ENCODE measurements around the gene PUSL1. TPM values are rescaled to one million over a fixed set of nuclear protein-coding genes. Genes with fewer than 3 reads are reported as not detected.

The PUSL1 gene
- total and polyA plus RNA-seq, 2 donors, result 10.0 to 12.5 TPM

- no peak for DNase-seq (ENCODE audit: low read depth in 6 of 9, low spot score in 9 of 9)
- Histone ChIP-seq H3K4me1 (ENCODE audit: control insufficient read depth in 2 of 2, insufficient read depth in 2 of 2, low read length in 2 of 2) (peaks cover 23 to 39% of the 10 kb centered on the region in 2 donors), H3K9me3 (ENCODE audit: control insufficient read depth in 2 of 2, insufficient read depth in 1 of 2, low read length in 1 of 2) (no peaks in the 10 kb centered on the region), H3K27me3 (ENCODE audit: control insufficient read depth in 2 of 2, insufficient read depth in 1 of 2, low read length in 1 of 2) (no peaks in the 10 kb centered on the region), H3K4me3 (ENCODE audit: low read length in 2 of 2) (peak overlapping the region; percentile 63 to 95), H3K27ac (ENCODE audit: low read depth in 1 of 2, low read length in 1 of 2) (peak overlapping the region; percentile 26 to 76), H3K36me3 (ENCODE audit: control insufficient read depth in 2 of 2, insufficient read depth in 2 of 2, low read length in 1 of 2) (peaks cover 4 to 15% of the 10 kb centered on the region in 2 donors)
- WGBS, result 40% methylated on average over 31 of the region's 31 CpGs
Observed at GRCh38 chr1:1274299-1274930, 34.0 kb upstream of the PUSL1 start.

- Histone ChIP-seq H3K4me3 (ENCODE audit: low read length in 2 of 2) (no peak overlapping the region), H3K4me1 (ENCODE audit: control insufficient read depth in 2 of 2, insufficient read depth in 2 of 2, low read length in 2 of 2) (peaks cover 23 to 39% of the 10 kb centered on the region in 2 donors), H3K27me3 (ENCODE audit: control insufficient read depth in 2 of 2, insufficient read depth in 1 of 2, low read length in 1 of 2) (no peaks in the 10 kb centered on the region), H3K27ac (ENCODE audit: low read depth in 1 of 2, low read length in 1 of 2) (peak overlapping the region in 1 of 2 donors; percentile 23), H3K36me3 (ENCODE audit: control insufficient read depth in 2 of 2, insufficient read depth in 2 of 2, low read length in 1 of 2) (peaks cover 4 to 11% of the 10 kb centered on the region in 2 donors), H3K9me3 (ENCODE audit: control insufficient read depth in 2 of 2, insufficient read depth in 1 of 2, low read length in 1 of 2) (no peaks in the 10 kb centered on the region)
- peak in 4 of 9 donors; percentile 35 to 63 (median 50) for DNase-seq (ENCODE audit: low read depth in 6 of 9, low spot score in 9 of 9)
- 87% methylated on average over 15 of the region's 15 CpGs for WGBS
Observed at GRCh38 chr1:1274931-1275431, 33.4 kb upstream of the PUSL1 start.

- no peak for DNase-seq (ENCODE audit: low read depth in 6 of 9, low spot score in 9 of 9)
- Histone ChIP-seq H3K4me3 (ENCODE audit: low read length in 2 of 2) (no peak overlapping the region), H3K36me3 (ENCODE audit: control insufficient read depth in 2 of 2, insufficient read depth in 2 of 2, low read length in 1 of 2) (peaks cover 4 to 7% of the 10 kb centered on the region in 2 donors), H3K27ac (ENCODE audit: low read depth in 1 of 2, low read length in 1 of 2) (no peak overlapping the region), H3K9me3 (ENCODE audit: control insufficient read depth in 2 of 2, insufficient read depth in 1 of 2, low read length in 1 of 2) (no peaks in the 10 kb centered on the region), H3K4me1 (ENCODE audit: control insufficient read depth in 2 of 2, insufficient read depth in 2 of 2, low read length in 2 of 2) (peaks cover 20 to 35% of the 10 kb centered on the region in 2 donors), H3K27me3 (ENCODE audit: control insufficient read depth in 2 of 2, insufficient read depth in 1 of 2, low read length in 1 of 2) (no peaks in the 10 kb centered on the region)
- WGBS, result 95% methylated on average over 9 of the region's 9 CpGs
Observed at GRCh38 chr1:1275836-1276235, 32.6 kb upstream of the PUSL1 start.

GRCh38 chr1:1278620-1279019, 29.8 kb upstream of the PUSL1 start:
- Histone ChIP-seq H3K9me3 (ENCODE audit: control insufficient read depth in 2 of 2, insufficient read depth in 1 of 2, low read length in 1 of 2) (no peaks in the 10 kb centered on the region), H3K27me3 (ENCODE audit: control insufficient read depth in 2 of 2, insufficient read depth in 1 of 2, low read length in 1 of 2) (no peaks in the 10 kb centered on the region), H3K36me3 (ENCODE audit: control insufficient read depth in 2 of 2, insufficient read depth in 2 of 2, low read length in 1 of 2) (no peaks in the 10 kb centered on the region), H3K4me3 (ENCODE audit: low read length in 2 of 2) (no peak overlapping the region), H3K27ac (ENCODE audit: low read depth in 1 of 2, low read length in 1 of 2) (no peak overlapping the region), H3K4me1 (ENCODE audit: control insufficient read depth in 2 of 2, insufficient read depth in 2 of 2, low read length in 2 of 2) (peaks cover 6 to 16% of the 10 kb centered on the region in 2 donors)
- WGBS, result 97% methylated on average over 13 of the region's 13 CpGs
- DNase-seq (ENCODE audit: low read depth in 6 of 9, low spot score in 9 of 9), result no peak

DNA sequence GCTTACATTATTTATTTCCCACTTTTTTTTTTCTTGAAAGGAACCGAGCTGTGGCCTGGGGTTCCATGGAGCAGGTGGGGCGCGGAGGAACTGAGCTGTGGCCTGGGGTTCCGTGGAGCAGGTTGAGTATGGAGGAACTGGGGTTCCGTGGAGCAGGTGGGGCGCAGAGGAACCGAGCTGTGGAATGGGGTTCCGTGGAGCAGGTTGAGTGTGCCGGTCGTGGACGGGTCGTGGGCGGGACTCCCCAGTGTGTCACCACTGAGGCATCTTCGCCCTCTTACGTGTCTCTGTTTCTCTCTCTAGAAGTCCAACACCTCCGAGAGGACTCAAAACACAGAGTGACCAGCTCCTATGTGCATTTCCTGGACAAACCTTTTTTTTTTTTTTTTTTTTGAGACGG, 29.4 kb upstream of the PUSL1 start:
- H3K4me1 ChIP-seq (ENCODE audit: control insufficient read depth in 2 of 2, insufficient read depth in 2 of 2, low read length in 2 of 2), result peaks cover 6 to 15% of the 10 kb centered on the region in 2 donors
- H3K9me3 ChIP-seq (ENCODE audit: control insufficient read depth in 2 of 2, insufficient read depth in 1 of 2, low read length in 1 of 2), result no peaks in the 10 kb centered on the region
- no peak overlapping the region for H3K27ac ChIP-seq (ENCODE audit: low read depth in 1 of 2, low read length in 1 of 2)
- no peak overlapping the region for H3K4me3 ChIP-seq (ENCODE audit: low read length in 2 of 2)
- 93% methylated on average over 17 of the region's 17 CpGs for WGBS
- H3K36me3 ChIP-seq (ENCODE audit: control insufficient read depth in 2 of 2, insufficient read depth in 2 of 2, low read length in 1 of 2), result no peaks in the 10 kb centered on the region
- DNase-seq (ENCODE audit: low read depth in 6 of 9, low spot score in 9 of 9), result no peak
- H3K27me3 ChIP-seq (ENCODE audit: control insufficient read depth in 2 of 2, insufficient read depth in 1 of 2, low read length in 1 of 2), result no peaks in the 10 kb centered on the region

- no peak for DNase-seq (ENCODE audit: low read depth in 6 of 9, low spot score in 9 of 9)
- Histone ChIP-seq H3K27me3 (ENCODE audit: control insufficient read depth in 2 of 2, insufficient read depth in 1 of 2, low read length in 1 of 2) (peaks cover 0 to 7% of the 10 kb centered on the region in 2 donors), H3K4me3 (ENCODE audit: low read length in 2 of 2) (no peak overlapping the region), H3K9me3 (ENCODE audit: control insufficient read depth in 2 of 2, insufficient read depth in 1 of 2, low read length in 1 of 2) (no peaks in the 10 kb centered on the region), H3K27ac (ENCODE audit: low read depth in 1 of 2, low read length in 1 of 2) (no peak overlapping the region), H3K4me1 (ENCODE audit: control insufficient read depth in 2 of 2, insufficient read depth in 2 of 2, low read length in 2 of 2) (no peaks in the 10 kb centered on the region), H3K36me3 (ENCODE audit: control insufficient read depth in 2 of 2, insufficient read depth in 2 of 2, low read length in 1 of 2) (no peaks in the 10 kb centered on the region)
- 97% methylated on average over 21 of the region's 21 CpGs for WGBS
Observed at GRCh38 chr1:1280782-1281481, 27.5 kb upstream of the PUSL1 start.

GRCh38 chr1:1281533-1282321, 26.7 kb upstream of the PUSL1 start:
- DNase-seq (ENCODE audit: low read depth in 6 of 9, low spot score in 9 of 9), result no peak
- Histone ChIP-seq H3K9me3 (ENCODE audit: control insufficient read depth in 2 of 2, insufficient read depth in 1 of 2, low read length in 1 of 2) (no peaks in the 10 kb centered on the region), H3K27me3 (ENCODE audit: control insufficient read depth in 2 of 2, insufficient read depth in 1 of 2, low read length in 1 of 2) (peaks cover 0 to 12% of the 10 kb centered on the region in 2 donors), H3K36me3 (ENCODE audit: control insufficient read depth in 2 of 2, insufficient read depth in 2 of 2, low read length in 1 of 2) (no peaks in the 10 kb centered on the region), H3K4me1 (ENCODE audit: control insufficient read depth in 2 of 2, insufficient read depth in 2 of 2, low read length in 2 of 2) (no peaks in the 10 kb centered on the region), H3K4me3 (ENCODE audit: low read length in 2 of 2) (no peak overlapping the region), H3K27ac (ENCODE audit: low read depth in 1 of 2, low read length in 1 of 2) (no peak overlapping the region)
- 84% methylated on average over 26 of the region's 26 CpGs for WGBS

- DNase-seq (ENCODE audit: low read depth in 6 of 9, low spot score in 9 of 9), result no peak
- Histone ChIP-seq H3K4me1 (ENCODE audit: control insufficient read depth in 2 of 2, insufficient read depth in 2 of 2, low read length in 2 of 2) (no peaks in the 10 kb centered on the region), H3K27ac (ENCODE audit: low read depth in 1 of 2, low read length in 1 of 2) (no peak overlapping the region), H3K36me3 (ENCODE audit: control insufficient read depth in 2 of 2, insufficient read depth in 2 of 2, low read length in 1 of 2) (no peaks in the 10 kb centered on the region), H3K4me3 (ENCODE audit: low read length in 2 of 2) (no peak overlapping the region), H3K27me3 (ENCODE audit: control insufficient read depth in 2 of 2, insufficient read depth in 1 of 2, low read length in 1 of 2) (peaks cover 0 to 18% of the 10 kb centered on the region in 2 donors), H3K9me3 (ENCODE audit: control insufficient read depth in 2 of 2, insufficient read depth in 1 of 2, low read length in 1 of 2) (no peaks in the 10 kb centered on the region)
- WGBS, result 93% methylated on average over 14 of the region's 14 CpGs
Observed at GRCh38 chr1:1282998-1283397, 25.4 kb upstream of the PUSL1 start.

DNA sequence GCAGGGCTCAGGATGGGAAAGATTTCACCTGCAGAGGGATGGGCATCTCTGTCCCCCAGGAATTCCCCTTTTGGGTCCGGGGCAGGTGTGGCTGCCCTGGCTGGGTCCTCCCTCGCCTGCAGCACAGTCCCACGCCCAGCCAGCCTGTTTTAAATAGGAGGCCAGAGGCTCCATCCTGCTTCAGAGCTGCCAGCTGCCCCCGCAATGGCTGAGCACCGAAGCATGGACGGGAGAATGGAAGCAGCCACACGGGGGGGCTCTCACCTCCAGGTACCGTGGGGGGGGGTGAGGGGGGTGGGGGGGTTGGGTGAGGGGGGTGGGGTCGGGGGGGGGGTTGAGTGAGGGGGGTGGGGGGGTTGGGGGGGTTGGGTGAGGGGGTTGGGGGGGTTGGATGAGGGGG, 24.6 kb upstream of the PUSL1 start:
- H3K36me3 ChIP-seq (ENCODE audit: control insufficient read depth in 2 of 2, insufficient read depth in 2 of 2, low read length in 1 of 2), result no peaks in the 10 kb centered on the region
- H3K27ac ChIP-seq (ENCODE audit: low read depth in 1 of 2, low read length in 1 of 2), result no peak overlapping the region
- H3K9me3 ChIP-seq (ENCODE audit: control insufficient read depth in 2 of 2, insufficient read depth in 1 of 2, low read length in 1 of 2), result no peaks in the 10 kb centered on the region
- 25% methylated on average over 8 of the region's 9 CpGs for WGBS
- no peaks in the 10 kb centered on the region for H3K4me1 ChIP-seq (ENCODE audit: control insufficient read depth in 2 of 2, insufficient read depth in 2 of 2, low read length in 2 of 2)
- no peak overlapping the region for H3K4me3 ChIP-seq (ENCODE audit: low read length in 2 of 2)
- H3K27me3 ChIP-seq (ENCODE audit: control insufficient read depth in 2 of 2, insufficient read depth in 1 of 2, low read length in 1 of 2), result peaks cover 0 to 18% of the 10 kb centered on the region in 2 donors
- DNase-seq (ENCODE audit: low read depth in 6 of 9, low spot score in 9 of 9), result no peak
